Measurements from ENCODE around the gene SZRD1.

SZRD1 gene

DNA sequence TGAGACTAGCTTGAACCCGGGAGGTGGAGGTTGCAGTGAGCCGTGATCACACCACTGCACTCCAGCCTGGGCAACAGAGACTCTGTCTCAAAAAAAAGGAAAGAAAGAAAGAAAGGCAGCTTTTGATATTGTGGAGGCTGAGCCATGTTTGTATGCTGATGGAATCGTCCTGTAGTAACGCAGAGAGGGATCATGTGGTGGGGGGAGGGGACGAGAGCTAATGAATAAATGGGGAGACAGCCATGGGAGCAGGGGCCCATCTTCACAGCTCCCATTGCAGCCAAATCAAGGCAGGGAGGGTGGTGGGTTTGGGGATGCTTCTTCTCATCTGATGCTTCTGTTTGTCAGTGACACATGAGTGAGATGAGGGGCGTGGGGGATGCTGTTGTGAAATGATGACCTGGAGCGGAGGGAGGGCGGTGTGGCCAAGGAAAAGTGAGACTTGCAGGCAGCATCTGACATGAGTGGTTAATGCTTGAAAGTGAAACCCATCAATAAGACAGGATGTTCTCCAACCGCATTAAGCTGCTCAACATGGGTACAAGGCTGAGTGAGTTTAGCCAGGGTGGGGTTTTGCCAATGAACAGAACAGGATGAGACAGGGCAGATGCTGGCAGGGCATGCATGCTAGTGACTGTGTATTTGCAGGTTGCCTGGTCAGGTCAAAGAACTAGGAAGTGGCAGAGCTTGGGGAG is 53.5 kb downstream of the SZRD1 start:
- ChIA-PET CTCF (no interaction called here), POLR2A (ENCODE audit: low non-redundant PET) (no interaction called here)
- TF ChIP-seq, protein P1, sequence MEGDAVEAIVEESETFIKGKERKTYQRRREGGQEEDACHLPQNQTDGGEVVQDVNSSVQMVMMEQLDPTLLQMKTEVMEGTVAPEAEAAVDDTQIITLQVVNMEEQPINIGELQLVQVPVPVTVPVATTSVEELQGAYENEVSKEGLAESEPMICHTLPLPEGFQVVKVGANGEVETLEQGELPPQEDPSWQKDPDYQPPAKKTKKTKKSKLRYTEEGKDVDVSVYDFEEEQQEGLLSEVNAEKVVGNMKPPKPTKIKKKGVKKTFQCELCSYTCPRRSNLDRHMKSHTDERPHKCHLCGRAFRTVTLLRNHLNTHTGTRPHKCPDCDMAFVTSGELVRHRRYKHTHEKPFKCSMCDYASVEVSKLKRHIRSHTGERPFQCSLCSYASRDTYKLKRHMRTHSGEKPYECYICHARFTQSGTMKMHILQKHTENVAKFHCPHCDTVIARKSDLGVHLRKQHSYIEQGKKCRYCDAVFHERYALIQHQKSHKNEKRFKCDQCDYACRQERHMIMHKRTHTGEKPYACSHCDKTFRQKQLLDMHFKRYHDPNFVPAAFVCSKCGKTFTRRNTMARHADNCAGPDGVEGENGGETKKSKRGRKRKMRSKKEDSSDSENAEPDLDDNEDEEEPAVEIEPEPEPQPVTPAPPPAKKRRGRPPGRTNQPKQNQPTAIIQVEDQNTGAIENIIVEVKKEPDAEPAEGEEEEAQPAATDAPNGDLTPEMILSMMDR (conservative IDR thresholded peaks at IDR 0.05; ENCODE audit: low read depth), result no peak
- H3K27ac ChIP-seq, result no peak overlapping the region
- DNase-seq (ENCODE audit: low spot score), result no peak

- CTCF ChIA-PET, result no interaction called here
- DNase-seq (ENCODE audit: low spot score), result no peak
- POLR2A ChIA-PET (ENCODE audit: low non-redundant PET), result no interaction called here
- TF ChIP-seq, protein P1 (conservative IDR thresholded peaks at IDR 0.05; ENCODE audit: low read depth), result no peak
- no peak overlapping the region for H3K27ac ChIP-seq
Measured at GRCh38 chr1:16421201-16421600, 54.2 kb downstream of the SZRD1 start.

DNA sequence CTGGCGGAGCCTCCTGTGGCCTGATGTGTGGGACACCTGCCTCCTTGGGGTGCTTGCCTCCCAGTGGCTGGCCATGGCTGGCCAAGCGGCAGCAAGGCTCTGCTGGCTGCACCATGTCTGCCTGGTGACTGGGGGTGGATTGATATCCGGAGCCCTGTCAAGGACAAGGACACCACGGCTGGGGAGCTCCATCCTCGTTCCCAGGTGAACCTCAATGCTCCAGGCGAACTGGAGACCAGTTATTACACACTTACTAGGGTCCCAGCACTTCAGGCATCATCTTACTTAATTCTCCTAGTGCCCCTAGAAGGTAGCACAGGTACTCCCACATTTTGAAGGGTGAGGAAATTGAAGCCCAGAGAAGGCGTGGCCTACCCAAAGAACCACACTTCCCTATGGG is 55.0 kb downstream of the SZRD1 start:
- CTCF ChIA-PET, result no interaction called here
- TF ChIP-seq, protein P1 (conservative IDR thresholded peaks at IDR 0.05; ENCODE audit: low read depth), result no peak
- POLR2A ChIA-PET (ENCODE audit: low non-redundant PET), result no interaction called here
- DNase-seq (ENCODE audit: low spot score), result no peak
- H3K27ac ChIP-seq, result no peak overlapping the region

DNA sequence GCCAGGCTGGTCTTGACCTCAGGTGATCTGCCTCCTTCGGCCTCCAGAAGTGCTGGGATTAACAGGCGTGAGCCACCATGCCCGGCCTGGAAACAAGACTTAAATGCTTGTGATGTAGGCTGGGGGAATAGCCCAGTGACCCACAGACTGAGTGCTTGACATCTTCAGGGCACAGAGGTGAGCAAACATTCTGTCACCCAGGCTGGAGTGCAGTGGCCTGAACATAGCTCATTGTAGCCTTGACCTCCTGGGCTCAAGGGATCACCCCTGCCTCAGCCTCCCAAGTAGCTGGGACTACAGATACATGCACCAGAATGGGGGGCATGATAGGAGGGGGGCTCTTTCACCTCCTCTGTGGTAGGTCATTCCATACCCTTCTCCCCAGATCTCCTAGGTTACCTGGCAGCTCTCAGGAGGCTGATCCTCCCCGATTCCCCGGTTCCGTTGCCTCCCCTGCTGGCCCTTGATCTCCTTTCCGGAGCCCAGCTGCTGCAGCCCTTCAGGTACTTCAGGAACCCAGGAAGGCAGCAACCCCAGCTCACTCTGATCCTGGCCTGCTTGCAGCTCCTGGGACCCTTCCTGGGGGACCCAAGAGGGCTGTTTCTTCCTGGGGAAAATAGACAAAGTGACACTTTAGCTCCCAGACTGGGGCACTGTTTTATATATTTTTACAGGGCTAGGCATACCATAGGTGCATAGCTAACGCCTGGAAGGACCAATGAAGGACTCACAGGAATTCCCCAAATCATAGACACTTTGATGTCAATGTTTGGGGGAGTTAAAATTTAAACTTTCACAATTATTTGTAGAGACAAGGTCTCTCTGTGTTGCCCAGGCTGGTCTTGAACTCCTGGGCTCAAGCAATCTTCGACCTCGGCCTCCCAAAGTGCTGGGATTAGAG is 58.3 kb downstream of the SZRD1 start:
- POLR2A ChIA-PET (ENCODE audit: low non-redundant PET), result no interaction called here
- DNase-seq (ENCODE audit: low spot score), result no peak
- CTCF ChIA-PET, result interaction anchor here (0.7 kb wide), 1 partner anchor 14 kb away, joined by 4 read pairs; no protein-coding TSS in a partner anchor
- TF ChIP-seq, protein P1 (conservative IDR thresholded peaks at IDR 0.05; ENCODE audit: low read depth), result no peak
- H3K27ac ChIP-seq, result no peak overlapping the region

DNA sequence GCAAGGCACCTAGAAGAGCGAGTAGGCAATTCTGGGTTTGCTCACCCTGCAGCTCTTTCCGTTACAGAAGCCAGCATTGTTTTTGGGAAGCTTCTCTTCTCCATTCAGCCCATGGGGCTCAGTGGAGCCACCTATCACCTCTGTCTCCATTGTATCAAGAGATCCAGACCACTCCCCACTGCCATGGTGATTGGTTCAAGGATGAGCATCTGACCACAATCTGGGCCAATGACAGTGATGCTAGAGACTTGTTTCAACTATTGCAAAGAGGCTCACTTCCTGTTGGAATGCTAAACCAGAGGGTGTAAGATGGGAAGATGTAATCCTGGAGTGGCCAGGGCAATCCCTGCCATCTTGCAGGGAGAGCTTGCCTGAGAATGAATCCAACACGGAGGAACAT is 63.6 kb downstream of the SZRD1 start:
- POLR2A ChIA-PET (ENCODE audit: low non-redundant PET), result no interaction called here
- TF ChIP-seq, protein P1 (conservative IDR thresholded peaks at IDR 0.05; ENCODE audit: low read depth), result no peak
- no peak overlapping the region for H3K27ac ChIP-seq
- CTCF ChIA-PET, result interaction anchor here (0.6 to 0.8 kb wide), 2 partner anchors 9 to 10 kb away, joined by 3 to 4 read pairs; partner anchors contain the start of gene NECAP2
- DNase-seq (ENCODE audit: low spot score), result peak; percentile 21

GRCh38 chr1:16433030-16433429 is 66.0 kb downstream of the SZRD1 start:
- no peak overlapping the region for H3K27ac ChIP-seq
- CTCF ChIA-PET, result no interaction called here
- DNase-seq (ENCODE audit: low spot score), result no peak
- POLR2A ChIA-PET (ENCODE audit: low non-redundant PET), result no interaction called here
- TF ChIP-seq, protein P1 (conservative IDR thresholded peaks at IDR 0.05; ENCODE audit: low read depth), result no peak

All from RWPE1 (cell line).